GM18517 (cell line): ENCODE results near the gene SUMO4.
A peak's percentile ranks its signal among the peaks of the same experiment; 100 is the strongest.
"Not testable (repeated sequence)": the region's sequence is repeated elsewhere in the genome, so short reads cannot be mapped to it uniquely, and the experiment has no call there.

Source experiments
- ATAC-seq: cut with Tn5 transposase; IDR thresholded peaks from one replicate; pipeline ENCODE4 v1.9.1; 2021; ENCODE audit warnings: mild to moderate bottlenecking, moderate library complexity; ENCODE audit not compliant: unreplicated experiment

Gene SUMO4

GRCh38 chr6:149431905-149432775 lies 32.1 kb downstream of the SUMO4 start:
- ATAC-seq = peak; percentile 86

- ATAC-seq = no peak
Measured at GRCh38 chr6:149433405-149433804, 33.3 kb downstream of the SUMO4 start.

- ATAC-seq = no peak
Measured at GRCh38 chr6:149433881-149434280, 33.8 kb downstream of the SUMO4 start.

- ATAC-seq = no peak
Measured at GRCh38 chr6:149435919-149436586, 36.0 kb downstream of the SUMO4 start.

GRCh38 chr6:149436647-149437046 lies 36.6 kb downstream of the SUMO4 start:
- ATAC-seq = no peak

- no peak for ATAC-seq
Measured at GRCh38 chr6:149437212-149437611, 37.1 kb downstream of the SUMO4 start.

GRCh38 chr6:149438855-149439254 lies 38.8 kb downstream of the SUMO4 start:
- ATAC-seq = peak; percentile 55

GRCh38 chr6:149439626-149440025 lies 39.6 kb downstream of the SUMO4 start:
- no peak for ATAC-seq

- no peak for ATAC-seq
Measured at GRCh38 chr6:149440735-149441671, 40.9 kb downstream of the SUMO4 start.

GRCh38 chr6:149441740-149442139 lies 41.7 kb downstream of the SUMO4 start:
- ATAC-seq = no peak

GRCh38 chr6:149443411-149444181 lies 43.5 kb downstream of the SUMO4 start:
- ATAC-seq = no peak

- ATAC-seq = not testable (repeated sequence)
Measured at GRCh38 chr6:149444360-149445094, 44.5 kb downstream of the SUMO4 start.

GRCh38 chr6:149445095-149445466 lies 45.0 kb downstream of the SUMO4 start:
- ATAC-seq = no peak

GRCh38 chr6:149445573-149445972 lies 45.5 kb downstream of the SUMO4 start:
- ATAC-seq = no peak

- ATAC-seq = no peak
Measured at GRCh38 chr6:149446791-149447376, 46.8 kb downstream of the SUMO4 start.

- no peak for ATAC-seq
Measured at GRCh38 chr6:149448821-149449453, 48.9 kb downstream of the SUMO4 start.

- ATAC-seq = no peak
Measured at GRCh38 chr6:149449831-149450678, 50.0 kb downstream of the SUMO4 start.
